ENCODE measurements around the gene SERPINB12.
A peak's percentile ranks its signal among the peaks of the same experiment; 100 is the strongest.

Gene SERPINB12

DNA sequence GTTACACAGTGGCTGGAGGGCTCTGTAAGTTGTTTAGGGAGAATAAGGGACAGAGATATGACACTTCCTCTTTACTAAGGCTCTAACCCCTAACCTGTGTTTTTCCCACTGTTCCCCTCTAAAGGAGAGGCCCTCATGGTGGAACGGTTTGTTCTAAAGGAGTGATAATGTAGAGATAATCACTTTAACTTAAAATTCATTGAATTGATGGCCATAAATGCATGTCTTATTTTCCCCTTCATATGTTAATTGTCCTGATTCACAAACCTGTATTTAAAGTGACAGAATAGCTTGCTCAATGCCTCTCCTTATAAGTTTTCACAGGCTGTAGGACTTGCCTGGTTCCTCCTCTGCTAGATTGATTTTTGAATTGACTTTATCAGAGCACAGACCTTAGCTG is at the start of gene SERPINB12:
TSS of gene SERPINB12 (plus strand) at position 301 of the 400 bp plus-strand sequence. CDS start 13,791 bp downstream, outside the sequence.
- no peak within 1 kb of the TSS for H3K27ac ChIP-seq
- DNase-seq (ENCODE audit: low read depth, low spot score) = no peak

- DNase-seq (ENCODE audit: low read depth, low spot score) = no peak
- peak overlapping the region; percentile 26 for H3K27ac ChIP-seq
These were observed 49.3 kb upstream of the SERPINB12 start for GRCh38 chr18:63492851-63493250.

DNA sequence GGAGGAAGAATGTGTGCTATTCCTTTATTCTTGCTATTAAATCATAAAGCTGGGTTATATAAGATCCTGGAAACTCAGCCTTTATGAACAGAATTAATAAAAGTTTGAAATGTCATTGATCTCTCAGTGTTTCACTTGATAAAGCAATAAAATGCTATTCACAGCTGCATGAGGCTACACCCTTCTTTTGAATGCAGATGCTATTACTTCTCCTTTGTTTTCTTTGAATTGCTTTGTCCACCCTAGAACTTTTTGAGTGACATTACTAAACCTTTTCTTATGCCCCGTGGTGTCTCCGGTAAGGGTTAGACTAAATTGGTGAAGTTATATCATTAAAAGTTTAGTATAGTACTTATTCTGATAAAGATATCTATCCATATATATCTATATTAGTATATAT is 46.5 kb upstream of the SERPINB12 start:
- DNase-seq (ENCODE audit: low read depth, low spot score) = no peak
- peak overlapping the region; percentile 7 for H3K27ac ChIP-seq

DNA sequence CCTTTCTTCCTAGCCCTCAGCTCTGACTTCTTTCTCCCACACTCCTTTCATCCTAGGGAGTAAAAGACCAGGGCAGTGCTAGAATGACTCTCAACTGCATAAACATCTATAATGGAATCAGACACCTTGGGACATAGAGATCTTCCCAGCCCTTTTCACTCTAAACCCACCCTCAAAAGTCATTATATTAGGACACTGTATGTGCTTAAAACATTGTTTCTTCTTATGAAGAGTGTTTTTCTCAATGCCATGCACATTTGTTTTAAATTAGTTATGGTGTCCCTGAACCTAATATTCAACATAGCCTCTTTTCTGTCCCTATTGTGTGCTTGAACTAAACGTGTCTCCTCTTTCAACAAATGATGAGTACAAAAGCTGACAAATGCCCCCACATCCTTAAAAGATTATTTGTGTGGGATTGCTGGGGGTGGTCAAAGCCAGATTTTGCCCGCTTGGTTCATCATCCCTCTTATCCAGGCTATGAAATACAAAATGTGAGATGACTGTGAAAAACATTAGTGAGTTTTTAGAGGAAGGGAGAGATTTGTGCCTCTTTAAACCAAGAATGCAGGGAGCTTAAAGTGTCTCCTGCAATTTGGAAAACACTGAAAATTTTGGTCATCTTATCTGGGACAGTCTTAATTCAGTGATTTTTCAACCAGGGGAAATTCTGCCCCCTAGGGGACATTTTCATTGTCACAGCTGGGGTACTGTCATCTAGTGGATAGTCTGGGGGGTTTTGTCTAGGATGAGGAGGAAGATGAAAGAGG is 36.4 kb upstream of the SERPINB12 start:
- H3K27ac ChIP-seq = peak overlapping the region; percentile 32
- DNase-seq (ENCODE audit: low read depth, low spot score) = no peak

- no peak for DNase-seq (ENCODE audit: low read depth, low spot score)
- H3K27ac ChIP-seq = peak overlapping the region; percentile 2
These were observed 35.9 kb upstream of the SERPINB12 start for GRCh38 chr18:63506336-63506646.

DNA sequence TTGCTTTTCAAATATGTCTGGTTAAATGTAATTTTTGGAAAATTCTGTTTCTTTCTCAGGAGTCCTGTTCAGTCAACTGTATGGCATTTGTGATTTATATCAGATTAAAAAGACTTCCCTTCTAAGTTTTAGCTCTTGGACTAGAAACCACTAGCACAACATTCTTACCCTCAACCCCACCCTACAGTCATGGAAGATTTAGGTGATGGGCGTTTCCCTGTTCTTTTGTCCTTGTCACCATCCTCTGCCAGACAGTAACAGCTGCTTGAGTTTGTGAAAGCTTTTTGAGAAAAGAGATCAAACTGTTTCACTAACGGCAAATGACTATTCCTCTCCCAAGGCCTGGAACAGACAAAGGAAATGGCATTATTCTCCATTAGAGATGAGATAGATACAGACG is 33.6 kb upstream of the SERPINB12 start:
- DNase-seq (ENCODE audit: low read depth, low spot score) = no peak
- no peak overlapping the region for H3K27ac ChIP-seq

- DNase-seq (ENCODE audit: low read depth, low spot score) = no peak
- H3K27ac ChIP-seq = no peak overlapping the region
These were observed 30.9 kb upstream of the SERPINB12 start for GRCh38 chr18:63511285-63511684.

DNA sequence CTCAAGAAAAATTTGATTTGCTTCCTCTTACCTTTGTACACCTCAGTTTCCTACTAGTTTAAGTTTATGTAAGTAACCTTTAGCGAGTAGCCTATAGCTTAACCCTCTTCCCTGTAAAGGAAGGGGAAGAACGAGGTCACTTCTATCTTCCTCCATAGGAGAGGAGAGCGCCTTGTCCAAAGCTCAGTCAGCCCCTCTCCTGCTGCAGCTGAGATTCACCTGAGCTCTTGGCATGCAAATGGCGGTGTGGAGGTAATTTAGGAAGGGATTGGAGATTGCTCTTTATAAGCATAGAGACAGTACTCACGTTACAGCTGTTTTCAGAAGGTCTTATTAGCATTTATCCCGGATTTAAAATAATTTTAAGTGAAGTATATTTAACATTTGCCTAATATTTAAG is 27.8 kb upstream of the SERPINB12 start:
- DNase-seq (ENCODE audit: low read depth, low spot score) = no peak

DNA sequence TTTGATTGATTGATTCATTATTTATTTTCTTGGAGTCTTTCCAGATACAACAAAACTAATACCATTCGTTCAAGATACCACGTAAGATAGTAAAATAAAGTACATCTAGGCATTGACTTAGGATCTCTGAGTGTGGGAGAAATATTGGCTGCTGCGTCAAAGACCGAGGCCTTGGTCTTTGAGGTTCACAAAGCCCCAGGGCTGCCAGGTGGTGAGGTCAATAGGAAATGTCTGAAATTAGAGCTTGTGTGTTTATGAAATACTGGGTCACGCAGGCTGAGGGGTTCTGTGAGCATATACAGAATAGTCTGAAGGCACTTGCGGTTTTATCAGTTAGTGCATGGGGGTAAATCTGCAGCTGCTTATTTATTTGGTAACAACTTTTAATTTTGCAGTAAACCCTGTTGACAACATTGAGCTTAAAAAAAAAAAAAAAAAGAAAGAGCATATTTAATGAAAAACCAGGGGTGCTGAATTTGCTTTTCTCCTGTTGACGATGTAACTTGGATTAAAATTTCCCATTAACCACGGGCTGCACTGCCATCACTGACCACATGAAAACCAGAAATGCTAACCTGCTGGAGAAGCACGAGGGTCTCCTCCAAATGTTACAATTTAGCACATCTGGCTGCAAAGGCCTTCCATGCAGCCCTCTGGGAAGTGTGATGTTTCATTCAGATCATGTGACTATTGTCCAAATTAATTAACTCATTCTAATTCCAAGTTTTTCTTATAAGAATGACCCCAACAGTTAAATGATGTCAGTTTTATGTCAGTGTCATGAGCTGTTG is 27.1 kb upstream of the SERPINB12 start:
- DNase-seq (ENCODE audit: low read depth, low spot score) = no peak
- H3K27ac ChIP-seq = no peak overlapping the region

More for the DNA sequence above, 27.8 kb upstream of the SERPINB12 start:
- H3K27ac ChIP-seq = no peak overlapping the region

DNA sequence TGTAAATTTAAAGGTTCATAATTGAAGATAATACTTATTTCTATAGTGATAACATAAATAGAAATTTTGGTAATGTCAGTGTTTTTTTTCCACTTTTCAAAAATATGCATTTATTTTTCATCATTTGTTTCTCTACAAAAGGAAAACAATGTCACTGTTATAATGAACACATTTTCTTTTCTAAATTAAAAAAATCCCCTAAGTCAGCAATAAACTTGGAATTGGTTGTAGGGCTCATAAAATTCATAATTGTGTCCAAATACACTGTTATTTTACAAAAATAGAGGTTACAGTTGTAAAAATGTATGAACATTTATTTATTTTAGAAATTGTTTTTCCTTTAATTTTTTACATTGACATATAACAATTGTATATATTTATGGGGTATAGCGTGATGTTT is 26.4 kb upstream of the SERPINB12 start:
- no peak for DNase-seq (ENCODE audit: low read depth, low spot score)
- H3K27ac ChIP-seq = no peak overlapping the region

DNA sequence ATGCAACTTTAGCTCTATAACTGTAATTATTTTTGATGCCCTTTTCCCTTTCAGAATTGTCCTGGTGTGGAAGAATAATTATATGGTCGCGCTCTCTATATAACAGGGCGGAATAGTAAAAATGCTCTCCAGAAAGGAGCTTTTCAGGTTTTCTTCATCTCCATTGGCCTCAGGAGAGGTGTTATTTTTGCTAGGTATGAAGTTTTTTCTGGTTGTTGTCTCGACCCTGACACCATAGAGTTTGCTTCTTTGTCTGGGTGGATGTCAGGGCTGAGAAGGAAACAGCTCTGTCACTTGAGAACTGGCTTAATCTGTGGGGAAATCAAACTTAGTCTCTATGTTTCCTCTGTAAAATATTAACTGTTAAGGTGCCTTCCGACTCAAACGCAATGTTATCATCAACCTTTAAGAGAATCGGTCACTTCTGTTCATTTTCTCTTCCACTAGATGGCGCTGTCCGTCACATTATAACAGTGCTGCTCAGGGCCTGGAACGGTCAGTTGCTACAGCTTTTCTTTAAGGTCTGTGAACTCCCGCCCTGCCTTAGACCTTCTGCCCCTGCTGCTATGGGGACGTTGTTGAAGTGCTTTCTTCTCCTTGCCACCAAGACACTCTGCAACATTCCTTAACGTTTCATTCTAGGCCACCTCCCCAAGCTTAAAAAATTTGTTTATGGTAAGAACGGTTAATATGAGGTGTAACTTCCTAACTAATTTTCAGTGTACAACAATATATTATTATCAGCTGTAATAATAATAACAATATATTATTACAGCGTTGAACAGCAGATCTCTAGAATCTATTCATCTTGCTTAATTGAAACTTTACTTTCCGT is 23.8 kb upstream of the SERPINB12 start:
- no peak overlapping the region for H3K27ac ChIP-seq
- DNase-seq (ENCODE audit: low read depth, low spot score) = no peak

- no peak for DNase-seq (ENCODE audit: low read depth, low spot score)
- no peak overlapping the region for H3K27ac ChIP-seq
These were observed 22.0 kb upstream of the SERPINB12 start for GRCh38 chr18:63520053-63520685.

- DNase-seq (ENCODE audit: low read depth, low spot score) = no peak
- H3K27ac ChIP-seq = no peak overlapping the region
These were observed 18.5 kb upstream of the SERPINB12 start for GRCh38 chr18:63523660-63524059.

- no peak overlapping the region for H3K27ac ChIP-seq
- no peak for DNase-seq (ENCODE audit: low read depth, low spot score)
These were observed 14.9 kb upstream of the SERPINB12 start for GRCh38 chr18:63527251-63527650.

DNA sequence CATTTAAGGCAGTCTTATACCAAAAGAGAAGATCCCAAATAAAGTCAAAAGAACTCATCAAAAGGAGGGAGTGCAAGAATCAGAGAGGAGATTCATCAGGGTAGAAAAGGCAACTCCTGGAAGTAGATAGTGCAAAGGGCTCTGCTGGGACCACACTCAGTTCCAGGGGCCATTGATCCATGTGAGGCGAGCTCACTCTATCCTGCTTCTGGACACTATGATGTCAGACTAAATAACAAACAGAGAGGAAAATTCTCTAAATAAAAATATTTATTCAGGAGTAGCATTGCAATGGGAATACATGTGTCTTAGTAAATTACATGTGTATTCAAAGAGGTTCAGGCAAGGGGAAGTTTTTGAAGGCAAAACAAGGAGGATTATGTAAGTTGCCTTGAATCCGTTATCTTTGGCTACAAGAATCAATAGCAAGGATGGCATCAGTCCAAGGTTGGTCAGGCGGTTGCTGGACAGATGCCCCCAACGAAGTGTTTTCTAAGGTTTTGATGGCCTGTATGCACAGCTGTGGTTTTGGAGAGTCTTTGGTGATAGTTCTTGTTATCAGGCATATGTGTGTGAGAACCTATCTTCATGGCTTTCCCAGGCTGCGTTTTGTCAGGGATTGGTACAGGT is 13.2 kb upstream of the SERPINB12 start:
- no peak for DNase-seq (ENCODE audit: low read depth, low spot score)

DNA sequence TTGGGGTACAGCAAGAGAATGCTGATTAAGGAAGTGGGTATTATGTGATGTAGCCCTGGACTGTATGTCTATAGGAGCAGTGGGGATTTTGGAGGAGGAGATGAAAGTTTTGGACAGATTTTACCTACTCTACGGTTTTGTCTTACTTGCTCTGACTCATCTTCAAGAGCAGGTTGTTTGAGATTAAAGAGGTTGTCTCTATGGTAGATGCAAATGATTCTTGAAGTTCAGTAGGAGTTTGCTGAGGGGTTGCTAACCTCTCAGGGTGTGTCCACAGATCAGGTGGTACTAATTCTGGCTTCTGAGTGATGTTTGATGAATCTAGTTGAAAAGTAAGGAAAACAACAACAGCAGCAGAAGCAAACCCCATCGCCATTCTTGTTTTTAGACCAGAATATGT is 9.7 kb upstream of the SERPINB12 start:
- no peak overlapping the region for H3K27ac ChIP-seq
- DNase-seq (ENCODE audit: low read depth, low spot score) = no peak

More for the DNA sequence above, 13.2 kb upstream of the SERPINB12 start:
- no peak overlapping the region for H3K27ac ChIP-seq

DNA sequence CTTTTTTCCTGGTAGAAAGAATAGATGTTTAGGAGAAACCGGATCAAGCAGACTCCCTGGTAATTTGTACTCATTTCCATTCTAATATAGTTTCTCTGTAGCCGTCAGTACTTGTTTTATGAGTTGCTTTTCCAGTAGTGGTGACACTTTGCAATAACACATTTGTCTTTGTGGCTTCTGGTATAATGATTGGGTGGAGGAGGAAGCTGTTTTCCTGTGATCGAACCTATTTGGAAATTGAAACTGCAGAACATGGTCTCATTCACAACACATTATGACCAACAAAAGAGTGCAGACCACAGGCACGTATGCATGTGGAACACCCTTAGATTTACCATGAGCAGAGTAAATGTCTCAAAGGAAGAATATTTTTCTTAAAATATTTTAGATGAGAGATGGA is 7.6 kb upstream of the SERPINB12 start:
- peak overlapping the region; percentile 28 for H3K27ac ChIP-seq
- peak; percentile 68 for DNase-seq (ENCODE audit: low read depth, low spot score)

- H3K27ac ChIP-seq = no peak overlapping the region
- no peak for DNase-seq (ENCODE audit: low read depth, low spot score)
These were observed 2.2 kb upstream of the SERPINB12 start for GRCh38 chr18:63539904-63540510.

DNA sequence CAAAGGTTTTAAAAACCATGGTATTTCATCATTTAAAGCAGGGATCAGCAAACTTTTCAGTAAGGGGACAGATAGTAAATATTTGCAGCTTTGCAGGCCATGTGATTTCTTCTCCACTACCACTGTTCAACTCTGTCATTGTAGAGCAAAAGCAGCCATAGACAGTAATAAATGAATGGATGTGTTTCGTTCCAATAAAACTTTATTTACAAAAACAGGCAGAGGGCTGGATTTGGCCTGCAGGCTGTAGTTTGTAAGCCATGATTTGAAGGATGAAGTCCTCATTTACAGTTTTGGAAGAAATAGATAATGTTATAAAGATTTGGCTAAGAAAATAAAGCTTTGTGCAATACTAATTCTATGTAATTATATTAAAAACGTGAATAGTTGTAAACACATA is 1.8 kb downstream of the SERPINB12 start:
- H3K27ac ChIP-seq = no peak overlapping the region
- DNase-seq (ENCODE audit: low read depth, low spot score) = no peak
